ENCODE data around the gene MUC13.

GRCh38 chr3:124904835-124905492 lies 29.6 kb downstream of the MUC13 start:
- no peak for TF ChIP-seq NFRKB (IDR thresholded peaks at IDR 0.05)
- TF ChIP-seq FOXA1 (IDR thresholded peaks at IDR 0.05) = no peak
- TF ChIP-seq TARDBP (IDR thresholded peaks at IDR 0.05) = no peak
- TF ChIP-seq HDGF (IDR thresholded peaks at IDR 0.05; ENCODE audit: borderline replicate concordance) = no peak

Data from HEK293T (cell line).